Thyroid gland (tissue), 4 donors: ENCODE results near the gene TNP1.

ENCODE experiments used
- POLR2A ChIP-seq, 2 donors: fragments of 450-650 bp; IDR thresholded peaks; one replicate each; pipeline ENCODE4 v1.6.1; 2017; ENCODE audit warnings: antibody characterized with exemption in 2 of 2, mild to moderate bottlenecking in 2 of 2, moderate library complexity in 1 of 2
- TF ChIP-seq, protein P1 (sequence below), 6 experiments: fragments of 200-600 bp in 3 of 6; fragments of 450-650 bp in 3 of 6; sonication (generic) in 3 of 6; IDR thresholded peaks; one replicate each; pipeline ENCODE4 v1.5.1; 2016 to 2019; ENCODE audit warnings: antibody characterized with exemption in 6 of 6, mild to moderate bottlenecking in 2 of 6, inconsistent platforms in 1 of 6, moderate library complexity in 1 of 6

DNA sequence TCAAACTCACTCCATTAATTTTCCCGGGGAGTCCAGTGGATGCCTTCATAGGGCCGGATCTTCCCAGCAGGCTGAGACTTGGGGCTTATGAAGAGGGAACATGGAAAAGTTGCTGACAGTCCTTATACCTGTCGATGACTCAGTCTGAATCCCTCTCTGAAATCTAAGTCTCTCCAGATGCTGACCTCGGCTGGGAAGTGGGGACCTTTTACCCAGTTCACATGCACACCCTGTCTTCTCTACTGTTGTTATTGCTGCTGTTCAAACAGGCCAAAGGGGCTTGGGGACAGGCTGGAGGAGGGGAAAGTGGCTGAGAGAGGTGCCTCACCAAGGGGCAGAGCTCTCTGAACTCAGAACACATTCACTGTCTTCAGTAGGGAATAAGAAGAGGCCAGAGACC lies 4.1 kb upstream of the TNP1 start:
- TF ChIP-seq, protein P1, sequence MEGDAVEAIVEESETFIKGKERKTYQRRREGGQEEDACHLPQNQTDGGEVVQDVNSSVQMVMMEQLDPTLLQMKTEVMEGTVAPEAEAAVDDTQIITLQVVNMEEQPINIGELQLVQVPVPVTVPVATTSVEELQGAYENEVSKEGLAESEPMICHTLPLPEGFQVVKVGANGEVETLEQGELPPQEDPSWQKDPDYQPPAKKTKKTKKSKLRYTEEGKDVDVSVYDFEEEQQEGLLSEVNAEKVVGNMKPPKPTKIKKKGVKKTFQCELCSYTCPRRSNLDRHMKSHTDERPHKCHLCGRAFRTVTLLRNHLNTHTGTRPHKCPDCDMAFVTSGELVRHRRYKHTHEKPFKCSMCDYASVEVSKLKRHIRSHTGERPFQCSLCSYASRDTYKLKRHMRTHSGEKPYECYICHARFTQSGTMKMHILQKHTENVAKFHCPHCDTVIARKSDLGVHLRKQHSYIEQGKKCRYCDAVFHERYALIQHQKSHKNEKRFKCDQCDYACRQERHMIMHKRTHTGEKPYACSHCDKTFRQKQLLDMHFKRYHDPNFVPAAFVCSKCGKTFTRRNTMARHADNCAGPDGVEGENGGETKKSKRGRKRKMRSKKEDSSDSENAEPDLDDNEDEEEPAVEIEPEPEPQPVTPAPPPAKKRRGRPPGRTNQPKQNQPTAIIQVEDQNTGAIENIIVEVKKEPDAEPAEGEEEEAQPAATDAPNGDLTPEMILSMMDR (IDR thresholded peaks at IDR 0.05): no peak
- no peak for TF ChIP-seq POLR2A (IDR thresholded peaks at IDR 0.05)
